Calu3 (cell line): ENCODE measurements around the gene VSTM2B. TPM values are rescaled to one million over a fixed set of nuclear protein-coding genes. Genes with fewer than 3 reads are reported as not detected.

Source experiments
- BruUV-seq: library from RNA; stranded (reverse); fragments of 400-500 nt; replicated peaks from 2 replicates; lab custom pipeline; 2021; lab: Mats Ljungman, UMichigan
- CTCF ChIA-PET: fragments of 300-600 bp; sonication (Branson Sonifier 250); formaldehyde crosslinking; loops from one replicate; lab custom pipeline; 2022; ENCODE audit warnings: antibody characterized with exemption; lab: Charles Lee
- DNase-seq: peaks from one replicate; pipeline ENCODE4 v3.0.0; 2022
- H3K27ac Mint-ChIP-seq: one replicate; pipeline ENCODE4 v1.8.0; 2022; ENCODE audit warnings: mixed read lengths; ENCODE audit not compliant: unreplicated experiment
- H3K27me3 Mint-ChIP-seq: one replicate; pipeline ENCODE4 v1.8.0; 2022; ENCODE audit warnings: mixed read lengths; ENCODE audit not compliant: unreplicated experiment
- H3K36me3 Mint-ChIP-seq: one replicate; pipeline ENCODE4 v1.8.0; 2022; ENCODE audit warnings: mild to moderate bottlenecking, moderate library complexity, mixed read lengths; ENCODE audit not compliant: insufficient read depth, unreplicated experiment
- H3K4me1 Mint-ChIP-seq: one replicate; pipeline ENCODE4 v1.8.0; 2022; ENCODE audit warnings: mild to moderate bottlenecking, low read depth, mixed read lengths; ENCODE audit not compliant: unreplicated experiment
- H3K4me3 Mint-ChIP-seq: one replicate; pipeline ENCODE4 v1.8.0; 2022; ENCODE audit warnings: mild to moderate bottlenecking, low read depth, moderate library complexity, mixed read lengths; ENCODE audit not compliant: unreplicated experiment
- H3K9me3 Mint-ChIP-seq: one replicate; pipeline ENCODE4 v1.8.0; 2022; ENCODE audit warnings: low read depth, mixed read lengths; ENCODE audit not compliant: unreplicated experiment
- intact Hi-C: fragments of 100-400 bp; cut with micrococcal nuclease; formaldehyde crosslinking; loops from one replicate; pipeline ENCODE4 v1.10.0; 2022; ENCODE audit not compliant: unreplicated experiment
- total RNA-seq: library from RNA; stranded (reverse); gene quantifications from 2 replicates; pipeline ENCODE4 v1.2.3, GENCODE V29; 2022
- TF ChIP-seq, protein P1 (sequence below): fragments of 200-600 bp; IDR thresholded peaks from one replicate; pipeline ENCODE4 v1.8.0; 2022; ENCODE audit warnings: antibody characterized with exemption; ENCODE audit not compliant: unreplicated experiment

VSTM2B gene
- total RNA-seq, 1 experiment from 2014 or later = not detected

DNA sequence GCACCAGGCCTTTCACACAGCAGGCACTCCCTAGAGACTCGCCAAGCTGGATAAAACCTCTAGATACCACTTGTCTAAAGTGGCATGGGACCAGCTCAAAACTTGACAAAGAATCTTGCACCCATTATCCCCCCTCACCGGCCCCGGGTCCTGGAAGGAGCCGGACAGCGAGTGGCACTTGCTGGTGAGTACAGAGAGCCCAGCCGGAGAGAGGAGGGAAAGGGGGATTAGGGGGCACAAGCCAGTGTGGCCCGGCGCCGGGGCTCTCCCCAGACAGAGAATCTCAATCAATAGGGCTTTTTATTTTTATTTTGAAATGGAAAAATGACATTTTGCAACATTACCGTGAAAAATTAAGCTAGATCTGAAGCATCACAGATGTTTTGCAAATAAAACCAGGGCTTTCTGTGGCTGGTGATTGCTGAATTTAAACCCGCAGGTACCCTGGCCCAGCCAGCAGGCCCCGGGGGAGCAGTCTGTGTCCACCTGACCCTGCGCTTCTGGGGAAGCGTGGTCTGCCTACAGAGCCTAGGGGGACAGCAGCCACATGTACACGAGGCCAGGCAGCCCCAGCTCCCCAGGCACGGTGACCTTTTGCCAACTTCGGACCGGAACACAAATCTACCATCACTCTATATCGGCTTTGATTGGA, 10.0 kb upstream of the VSTM2B start:
- no peak for DNase-seq
- Mint-ChIP-seq H3K36me3 (no peaks in the 10 kb centered on the region), H3K27ac (no peak overlapping the region), H3K9me3 (no peaks in the 10 kb centered on the region), H3K4me3 (no peak overlapping the region), H3K4me1 (no peaks in the 10 kb centered on the region), H3K27me3 (peaks cover 76% of the 10 kb centered on the region)
- TF ChIP-seq, protein P1, sequence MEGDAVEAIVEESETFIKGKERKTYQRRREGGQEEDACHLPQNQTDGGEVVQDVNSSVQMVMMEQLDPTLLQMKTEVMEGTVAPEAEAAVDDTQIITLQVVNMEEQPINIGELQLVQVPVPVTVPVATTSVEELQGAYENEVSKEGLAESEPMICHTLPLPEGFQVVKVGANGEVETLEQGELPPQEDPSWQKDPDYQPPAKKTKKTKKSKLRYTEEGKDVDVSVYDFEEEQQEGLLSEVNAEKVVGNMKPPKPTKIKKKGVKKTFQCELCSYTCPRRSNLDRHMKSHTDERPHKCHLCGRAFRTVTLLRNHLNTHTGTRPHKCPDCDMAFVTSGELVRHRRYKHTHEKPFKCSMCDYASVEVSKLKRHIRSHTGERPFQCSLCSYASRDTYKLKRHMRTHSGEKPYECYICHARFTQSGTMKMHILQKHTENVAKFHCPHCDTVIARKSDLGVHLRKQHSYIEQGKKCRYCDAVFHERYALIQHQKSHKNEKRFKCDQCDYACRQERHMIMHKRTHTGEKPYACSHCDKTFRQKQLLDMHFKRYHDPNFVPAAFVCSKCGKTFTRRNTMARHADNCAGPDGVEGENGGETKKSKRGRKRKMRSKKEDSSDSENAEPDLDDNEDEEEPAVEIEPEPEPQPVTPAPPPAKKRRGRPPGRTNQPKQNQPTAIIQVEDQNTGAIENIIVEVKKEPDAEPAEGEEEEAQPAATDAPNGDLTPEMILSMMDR = no peak
- intact Hi-C loops = no loop called here
- CTCF ChIA-PET = no interaction called here
- BruUV-seq = no TSS peak

GRCh38 chr19:29516358-29516725, 9.5 kb upstream of the VSTM2B start:
- BruUV-seq = no TSS peak
- H3K4me1 Mint-ChIP-seq = no peaks in the 10 kb centered on the region
- no peaks in the 10 kb centered on the region for H3K36me3 Mint-ChIP-seq
- TF ChIP-seq, protein P1 = no peak
- DNase-seq = no peak
- H3K27ac Mint-ChIP-seq = no peak overlapping the region
- no peaks in the 10 kb centered on the region for H3K9me3 Mint-ChIP-seq
- peaks cover 76% of the 10 kb centered on the region for H3K27me3 Mint-ChIP-seq
- intact Hi-C loops = no loop called here
- CTCF ChIA-PET = no interaction called here
- no peak overlapping the region for H3K4me3 Mint-ChIP-seq

GRCh38 chr19:29516821-29517395, 8.9 kb upstream of the VSTM2B start:
- BruUV-seq = no TSS peak
- no peaks in the 10 kb centered on the region for H3K36me3 Mint-ChIP-seq
- intact Hi-C loops = no loop called here
- H3K27ac Mint-ChIP-seq = no peak overlapping the region
- peaks cover 72% of the 10 kb centered on the region for H3K27me3 Mint-ChIP-seq
- no peak overlapping the region for H3K4me3 Mint-ChIP-seq
- DNase-seq = no peak
- no peaks in the 10 kb centered on the region for H3K9me3 Mint-ChIP-seq
- CTCF ChIA-PET = no interaction called here
- H3K4me1 Mint-ChIP-seq = no peaks in the 10 kb centered on the region
- TF ChIP-seq, protein P1 = no peak

DNA sequence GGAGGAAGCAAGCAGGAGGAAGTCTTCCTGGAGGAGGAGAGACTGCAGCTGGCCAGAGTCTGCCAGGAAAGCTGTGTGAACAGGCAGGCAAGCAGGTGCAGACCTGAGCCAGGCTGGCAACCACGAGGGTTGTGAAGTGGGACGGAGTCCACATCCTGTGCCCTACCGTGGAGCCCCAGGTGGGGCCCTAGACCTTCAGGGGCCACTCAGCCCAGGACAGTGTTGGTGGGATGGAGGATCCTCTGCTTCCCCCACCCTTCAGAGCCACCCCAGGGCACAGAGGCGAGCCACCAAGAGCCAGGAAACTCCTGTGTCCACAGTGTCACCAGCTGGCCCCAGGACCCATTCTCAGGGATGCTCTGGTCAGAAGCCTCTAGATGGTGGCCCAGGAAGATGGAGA, 8.4 kb upstream of the VSTM2B start:
- Mint-ChIP-seq H3K4me3 (no peak overlapping the region), H3K4me1 (no peaks in the 10 kb centered on the region), H3K27ac (no peak overlapping the region), H3K36me3 (no peaks in the 10 kb centered on the region), H3K9me3 (no peaks in the 10 kb centered on the region), H3K27me3 (peaks cover 67% of the 10 kb centered on the region)
- BruUV-seq = no TSS peak
- TF ChIP-seq, protein P1 = no peak
- CTCF ChIA-PET = no interaction called here
- no peak for DNase-seq
- intact Hi-C loops = no loop called here
